Measurements from ENCODE around the gene ZNF614. TPM values are rescaled to one million over a fixed set of nuclear protein-coding genes. Genes with fewer than 3 reads are reported as not detected.
A peak's percentile ranks its signal among the peaks of the same experiment; 100 is the strongest.

The ZNF614 gene
- total and polyA plus RNA-seq, 10 of the 15 experiments (the other 5 are each of a cell fraction or from before 2014, with no cell fraction given) = 3.9 to 16.0 (median 9.6) TPM

DNA sequence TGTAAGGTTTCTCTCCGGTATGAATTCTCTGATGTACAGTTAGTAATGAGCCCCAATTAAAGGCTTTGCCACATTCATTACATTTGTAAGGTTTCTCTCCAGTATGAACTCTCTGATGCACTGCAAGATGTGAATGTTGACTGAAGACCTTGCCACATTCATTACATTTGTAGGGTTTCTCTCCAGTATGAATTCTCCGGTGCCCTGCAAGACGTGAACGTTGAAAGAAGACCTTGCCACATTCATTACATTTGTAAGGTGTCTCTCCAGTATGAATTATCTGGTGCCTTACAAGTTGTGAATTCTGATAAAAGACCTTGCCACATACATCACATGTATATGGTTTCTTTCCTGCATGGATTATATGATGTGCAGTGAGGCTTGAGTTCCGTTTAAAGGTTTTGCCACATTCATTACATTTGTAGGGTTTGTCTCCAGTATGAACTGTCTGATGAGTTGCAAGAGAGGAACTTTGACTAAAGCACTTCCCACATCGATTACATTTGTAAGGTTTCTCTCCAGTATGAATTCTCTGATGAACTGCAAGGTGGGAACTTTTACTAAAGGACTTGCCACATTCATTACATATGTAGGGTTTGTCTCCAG lies 38.2 kb upstream of the ZNF614 start:
- CTCF ChIA-PET = no interaction called here
- POLR2A ChIA-PET = no interaction called here
- Histone ChIP-seq H3K4me3 (no peak overlapping the region), H3K36me3 (ENCODE audit: control insufficient read depth in 2 of 2, insufficient read depth in 2 of 2, low read length in 1 of 2) (peaks cover 0 to 29% of the 10 kb centered on the region in 2 experiments), H3K4me1 (ENCODE audit: control insufficient read depth, insufficient read depth, low read length) (no peaks in the 10 kb centered on the region), H3K27me3 (replicated peaks in 1 of 2; ENCODE audit: control insufficient read depth in 2 of 2, insufficient read depth in 2 of 2, low read length in 1 of 2) (no peaks in the 10 kb centered on the region), H2AFZ (ENCODE audit: control insufficient read depth, low read depth, low read length) (no peak overlapping the region), H3K9me3 (replicated peaks; ENCODE audit: control insufficient read depth, insufficient read depth, low read length) (peaks cover 63% of the 10 kb centered on the region), H3K27ac (ENCODE audit: control insufficient read depth, insufficient read depth) (no peak overlapping the region), H4K20me1 (ENCODE audit: control insufficient read depth, insufficient read depth) (no peaks in the 10 kb centered on the region), H3K4me2 (ENCODE audit: control insufficient read depth, insufficient read depth) (no peak overlapping the region), H3K79me2 (ENCODE audit: control insufficient read depth, insufficient read depth, low read length) (no peaks in the 10 kb centered on the region), H3K9ac (ENCODE audit: control insufficient read depth, insufficient read depth, low read length) (no peak overlapping the region)
- WGBS (ENCODE audit: insufficient coverage, insufficient replicate concordance, low lambda C conversion rate, missing lambda C conversion rate) = over 99% methylated on average over 6 of the region's 6 CpGs
- in situ Hi-C loops (cut with MboI) = no loop called here
- FAIRE-seq (no peak), DNase-seq (ENCODE audit: low read depth, low spot score) (no peak), ATAC-seq (no peak)
- SMC1A ChIA-PET (ENCODE audit: uncharacterized antibody, unreplicated experiment) = no interaction called here
- RAD21 ChIA-PET (ENCODE audit: unreplicated experiment) = no interaction called here
- no TSS peak for BruUV-seq (replicated peaks)
- intact Hi-C loops (cut with micrococcal nuclease; ENCODE audit: unreplicated experiment) = no loop called here
- TF ChIP-seq WRNIP1 (IDR thresholded peaks at IDR 0.05; ENCODE audit: borderline replicate concordance, low read depth, low read length) (no peak), ZNF274 (IDR thresholded peaks at IDR 0.05; ENCODE audit: insufficient read depth, insufficient read length) (peak; percentile 79), RAD21 (IDR thresholded peaks at IDR 0.05; ENCODE audit: insufficient read depth, low read depth, low read length) (no peak), MXI1 (IDR thresholded peaks at IDR 0.05; ENCODE audit: low read depth, low read length) (no peak), POLR2AphosphoS5 (IDR thresholded peaks at IDR 0.05; ENCODE audit: low read length) (no peak), NR2C2 (IDR thresholded peaks at IDR 0.05; ENCODE audit: borderline replicate concordance, control insufficient read depth, insufficient read length, low read depth) (no peak), ZBED1 (IDR thresholded peaks at IDR 0.05; ENCODE audit: borderline replicate concordance) (no peak), CHD4 (IDR thresholded peaks at IDR 0.05) (no peak)

DNA sequence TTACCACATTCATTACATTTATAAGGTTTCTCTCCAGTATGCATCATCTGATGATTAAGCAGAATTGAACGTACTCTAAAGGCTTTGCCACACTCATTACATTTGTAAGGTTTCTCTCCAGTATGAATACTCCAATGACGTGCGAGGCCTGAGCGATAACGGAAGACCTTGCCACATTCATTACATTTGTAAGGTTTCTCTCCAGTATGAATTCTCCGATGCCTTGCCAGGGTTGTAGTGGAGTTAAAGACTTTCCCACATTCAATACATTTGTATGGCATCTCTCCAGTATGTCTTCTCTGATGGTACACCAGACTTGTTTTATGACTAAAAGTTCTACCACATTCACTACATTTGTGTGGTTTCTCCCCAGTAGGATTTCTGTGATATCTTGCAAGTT lies 37.2 kb upstream of the ZNF614 start:
- ATAC-seq (no peak), DNase-seq (ENCODE audit: low read depth, low spot score) (no peak), FAIRE-seq (no peak)
- H3K9ac ChIP-seq (ENCODE audit: control insufficient read depth, insufficient read depth, low read length) = no peak overlapping the region
- RAD21 ChIA-PET (ENCODE audit: unreplicated experiment) = no interaction called here
- CTCF ChIA-PET = no interaction called here
- H2AFZ ChIP-seq (ENCODE audit: control insufficient read depth, low read depth, low read length) = no peak overlapping the region
- in situ Hi-C loops (cut with MboI) (no loop called here), intact Hi-C loops (cut with micrococcal nuclease; ENCODE audit: unreplicated experiment) (no loop called here)
- no TSS peak for BruUV-seq (replicated peaks)
- H3K4me2 ChIP-seq (ENCODE audit: control insufficient read depth, insufficient read depth) = no peak overlapping the region
- SMC1A ChIA-PET (ENCODE audit: uncharacterized antibody, unreplicated experiment) = no interaction called here
- no peak overlapping the region for H3K4me3 ChIP-seq
- no peaks in the 10 kb centered on the region for H3K4me1 ChIP-seq (ENCODE audit: control insufficient read depth, insufficient read depth, low read length)
- POLR2A ChIA-PET = no interaction called here
- H3K27me3 ChIP-seq (replicated peaks in 1 of 2; ENCODE audit: control insufficient read depth in 2 of 2, insufficient read depth in 2 of 2, low read length in 1 of 2) = no peaks in the 10 kb centered on the region
- H4K20me1 ChIP-seq (ENCODE audit: control insufficient read depth, insufficient read depth) = no peaks in the 10 kb centered on the region
- 99% methylated on average over 6 of the region's 6 CpGs for WGBS (ENCODE audit: insufficient coverage, insufficient replicate concordance, low lambda C conversion rate, missing lambda C conversion rate)
- H3K9me3 ChIP-seq (replicated peaks; ENCODE audit: control insufficient read depth, insufficient read depth, low read length) = peaks cover 62% of the 10 kb centered on the region
- peaks cover 0 to 24% of the 10 kb centered on the region in 2 experiments for H3K36me3 ChIP-seq (ENCODE audit: control insufficient read depth in 2 of 2, insufficient read depth in 2 of 2, low read length in 1 of 2)
- no peak overlapping the region for H3K27ac ChIP-seq (ENCODE audit: control insufficient read depth, insufficient read depth)
- no peaks in the 10 kb centered on the region for H3K79me2 ChIP-seq (ENCODE audit: control insufficient read depth, insufficient read depth, low read length)
- TF ChIP-seq, protein P1, sequence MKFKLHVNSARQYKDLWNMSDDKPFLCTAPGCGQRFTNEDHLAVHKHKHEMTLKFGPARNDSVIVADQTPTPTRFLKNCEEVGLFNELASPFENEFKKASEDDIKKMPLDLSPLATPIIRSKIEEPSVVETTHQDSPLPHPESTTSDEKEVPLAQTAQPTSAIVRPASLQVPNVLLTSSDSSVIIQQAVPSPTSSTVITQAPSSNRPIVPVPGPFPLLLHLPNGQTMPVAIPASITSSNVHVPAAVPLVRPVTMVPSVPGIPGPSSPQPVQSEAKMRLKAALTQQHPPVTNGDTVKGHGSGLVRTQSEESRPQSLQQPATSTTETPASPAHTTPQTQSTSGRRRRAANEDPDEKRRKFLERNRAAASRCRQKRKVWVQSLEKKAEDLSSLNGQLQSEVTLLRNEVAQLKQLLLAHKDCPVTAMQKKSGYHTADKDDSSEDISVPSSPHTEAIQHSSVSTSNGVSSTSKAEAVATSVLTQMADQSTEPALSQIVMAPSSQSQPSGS (IDR thresholded peaks at IDR 0.05; ENCODE audit: low read length) = no peak
- TF ChIP-seq STAT3 (IDR thresholded peaks at IDR 0.05; ENCODE audit: low read depth, low read length) (no peak), NFIC (IDR thresholded peaks at IDR 0.05; ENCODE audit: low read depth, low read length) (no peak), ZNF274 (IDR thresholded peaks at IDR 0.05; ENCODE audit: insufficient read depth, insufficient read length) (no peak), SMAD1 (IDR thresholded peaks at IDR 0.05; ENCODE audit: low read depth, partially characterized antibody) (no peak), NRF1 (conservative IDR thresholded peaks at IDR 0.05; ENCODE audit: low read depth, low read length) (no peak), CHD2 (IDR thresholded peaks at IDR 0.05; ENCODE audit: borderline replicate concordance, low read depth, low read length) (no peak)
- TF ChIP-seq, protein P2, sequence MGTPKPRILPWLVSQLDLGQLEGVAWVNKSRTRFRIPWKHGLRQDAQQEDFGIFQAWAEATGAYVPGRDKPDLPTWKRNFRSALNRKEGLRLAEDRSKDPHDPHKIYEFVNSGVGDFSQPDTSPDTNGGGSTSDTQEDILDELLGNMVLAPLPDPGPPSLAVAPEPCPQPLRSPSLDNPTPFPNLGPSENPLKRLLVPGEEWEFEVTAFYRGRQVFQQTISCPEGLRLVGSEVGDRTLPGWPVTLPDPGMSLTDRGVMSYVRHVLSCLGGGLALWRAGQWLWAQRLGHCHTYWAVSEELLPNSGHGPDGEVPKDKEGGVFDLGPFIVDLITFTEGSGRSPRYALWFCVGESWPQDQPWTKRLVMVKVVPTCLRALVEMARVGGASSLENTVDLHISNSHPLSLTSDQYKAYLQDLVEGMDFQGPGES (IDR thresholded peaks at IDR 0.05) = no peak

Data from GM12878 (cell line).